Omental fat pad (tissue), 4 donors: ENCODE results near the gene GTF3A. TPM values are rescaled to one million over a fixed set of nuclear protein-coding genes. Genes with fewer than 3 reads are reported as not detected.

Experiments used
- ATAC-seq: fragments of 150-250 bp; one replicate; pipeline ENCODE4 v1.9.1; 2016; ENCODE audit warnings: mild to moderate bottlenecking, moderate library complexity; ENCODE audit not compliant: low FRiP score
- DNase-seq: peaks from one replicate; pipeline ENCODE4 v3.0.0-alpha.2; 2019; ENCODE audit warnings: low spot score
- CTCF ChIP-seq, 3 donors: fragments of 450-650 bp; IDR thresholded peaks; one replicate each; pipeline ENCODE4 v1.5.1; 2016 to 2017; ENCODE audit warnings: antibody characterized with exemption in 3 of 3, mild to moderate bottlenecking in 3 of 3, moderate library complexity in 2 of 3
- total RNA-seq, 4 donors: library from RNA; depleted of rRNA; stranded (reverse); fragments of >200 nt; gene quantifications; one replicate each; pipeline ENCODE4 v1.1.0, GENCODE V29; 2016

GTF3A gene
- total RNA-seq, 4 donors from 2014 or later = 129 to 170 (median 147) TPM

GRCh38 chr13:27432180-27432579 is 7.8 kb downstream of the GTF3A start:
- no peak for DNase-seq
- ATAC-seq = no peak
- no peak for TF ChIP-seq CTCF (IDR thresholded peaks at IDR 0.05)

GRCh38 chr13:27432611-27433210 is 8.3 kb downstream of the GTF3A start:
- DNase-seq (no peak), ATAC-seq (no peak)
- no peak for TF ChIP-seq CTCF (IDR thresholded peaks at IDR 0.05)

- TF ChIP-seq CTCF (IDR thresholded peaks at IDR 0.05) = no peak
- DNase-seq (no peak), ATAC-seq (no peak)
These were observed 12.7 kb downstream of the GTF3A start for GRCh38 chr13:27437126-27437525.

- no peak for DNase-seq
- ATAC-seq = no peak
- TF ChIP-seq CTCF (IDR thresholded peaks at IDR 0.05) = no peak
These were observed 16.0 kb downstream of the GTF3A start for GRCh38 chr13:27440408-27440807.

- no peak for TF ChIP-seq CTCF (IDR thresholded peaks at IDR 0.05)
- DNase-seq (no peak), ATAC-seq (no peak)
These were observed 17.7 kb downstream of the GTF3A start for GRCh38 chr13:27442071-27442647.

GRCh38 chr13:27442797-27443196 is 18.4 kb downstream of the GTF3A start:
- TF ChIP-seq CTCF (IDR thresholded peaks at IDR 0.05) = no peak
- ATAC-seq (no peak), DNase-seq (no peak)

- ATAC-seq (no peak), DNase-seq (no peak)
- no peak for TF ChIP-seq CTCF (IDR thresholded peaks at IDR 0.05)
These were observed 22.7 kb downstream of the GTF3A start for GRCh38 chr13:27446986-27447583.
